SK-N-SH (cell line): ENCODE measurements around the gene EMX2. TPM values are rescaled to one million over a fixed set of nuclear protein-coding genes. Genes with fewer than 3 reads are reported as not detected.
A peak's percentile ranks its signal among the peaks of the same experiment; 100 is the strongest.

ENCODE experiments used
- CTCF ChIA-PET: fragments of 300-600, 350-600 bp; formaldehyde crosslinking; extraction: SDS; loops from one replicate; lab custom pipeline; 2021; lab: Yijun Ruan, JAX
- POLR2A ChIA-PET: fragments of 350-600 bp; sonication (Branson Sonifier 250); formaldehyde crosslinking; extraction: SDS; loops from one replicate; lab custom pipeline; 2020; ENCODE audit warnings: antibody characterized with exemption, inconsistent platforms; lab: Yijun Ruan, JAX
- DNase-seq: peaks from one replicate; pipeline ENCODE4 v3.0.0; 2012
- H2AFZ ChIP-seq: fragments of 200-600 bp; sonication (generic); 2 replicates; pipeline ENCODE4 v1.8.1; 2016; ENCODE audit warnings: antibody characterized with exemption, mild to moderate bottlenecking, low read depth
- H3F3A ChIP-seq: fragments of 200-600 bp; sonication (generic); replicated peaks from 2 replicates; pipeline ENCODE3; 2016; ENCODE audit warnings: antibody characterized with exemption, mild to moderate bottlenecking; ENCODE audit not compliant: insufficient read depth
- H3K27ac ChIP-seq, 2 experiments: fragments of 200-500 bp in 1 of 2; fragments of 200-600 bp in 1 of 2; sonication (Bioruptor generic) in 1 of 2; sonication (generic), shearing (Covaris generic) in 1 of 2; 2 replicates each; pipeline versions ENCODE4 v1.5.1 to v1.6.1; 2014 to 2016; ENCODE audit warnings: low read depth in 2 of 2, inconsistent platforms in 1 of 2, low read length in 1 of 2, mild to moderate bottlenecking in 1 of 2, mixed read lengths in 1 of 2
- H3K27me3 ChIP-seq: fragments of 200-600 bp; sonication (generic), shearing (Covaris generic); 2 replicates; pipeline ENCODE4 v1.6.1; 2016; ENCODE audit warnings: mixed run types; ENCODE audit not compliant: insufficient read depth
- H3K36me3 ChIP-seq, 2 experiments: fragments of 200-500 bp in 1 of 2; fragments of 200-600 bp in 1 of 2; sonication (Bioruptor generic) in 1 of 2; sonication (generic) in 1 of 2; replicated peaks in 1 of 2; 2 replicates each; pipeline versions ENCODE3 to v1.5.1; 2014 to 2016; ENCODE audit warnings: low read length in 1 of 2, mild to moderate bottlenecking in 1 of 2; ENCODE audit not compliant: insufficient read depth in 2 of 2, control insufficient read depth in 1 of 2
- H3K4me1 ChIP-seq, 2 experiments: fragments of 200-500 bp in 1 of 2; fragments of 200-600 bp in 1 of 2; sonication (Bioruptor generic) in 1 of 2; sonication (generic), shearing (Covaris generic) in 1 of 2; 2 replicates each; pipeline versions ENCODE4 v1.5.1 to v1.6.1; 2014 to 2016; ENCODE audit warnings: low read depth in 1 of 2, low read length in 1 of 2, mixed run types in 1 of 2; ENCODE audit not compliant: insufficient read depth in 2 of 2, control insufficient read depth in 1 of 2
- H3K4me2 ChIP-seq: fragments of 200-600 bp; sonication (generic), shearing (Covaris generic); 2 replicates; pipeline ENCODE4 v1.6.1; 2017; ENCODE audit warnings: mixed run types
- H3K4me3 ChIP-seq, 2 experiments: fragments of 200-500 bp in 1 of 2; fragments of 200-600 bp in 1 of 2; sonication (Bioruptor generic) in 1 of 2; sonication (generic), shearing (Covaris generic) in 1 of 2; 2 replicates each; pipeline versions ENCODE4 v1.5.1 to v1.8.1; 2014 to 2016; ENCODE audit warnings: low read depth in 2 of 2, inconsistent platforms in 1 of 2, low read length in 1 of 2, mild to moderate bottlenecking in 1 of 2, mixed read lengths in 1 of 2, moderate library complexity in 1 of 2
- H3K79me2 ChIP-seq: fragments of 200-600 bp; sonication (generic); 2 replicates; pipeline ENCODE4 v1.8.1; 2017; ENCODE audit warnings: mild to moderate bottlenecking; ENCODE audit not compliant: insufficient read depth
- H3K9ac ChIP-seq: fragments of 200-600 bp; sonication (generic); 2 replicates; pipeline ENCODE4 v1.6.1; 2017; ENCODE audit warnings: mixed run types
- H3K9me2 ChIP-seq: fragments of 200-600 bp; sonication (generic); 2 replicates; pipeline ENCODE4 v1.6.1; 2017; ENCODE audit warnings: mixed run types
- H3K9me3 ChIP-seq: fragments of 200-600 bp; sonication (generic); 2 replicates; pipeline ENCODE4 v1.6.1; 2017; ENCODE audit warnings: mixed run types, mild to moderate bottlenecking, moderate library complexity
- H4K20me1 ChIP-seq: fragments of 200-600 bp; sonication (generic); 2 replicates; pipeline ENCODE4 v1.6.1; 2017; ENCODE audit warnings: mild to moderate bottlenecking, mixed run types; ENCODE audit not compliant: insufficient read depth
- CHD2 ChIP-seq: fragments of 150-350 bp; IDR thresholded peaks from 2 replicates; pipeline ENCODE4 v1.6.1; 2018; ENCODE audit warnings: low read length; ENCODE audit not compliant: partially characterized antibody
- CTCF ChIP-seq: fragments of 200-600 bp; sonication (generic); IDR thresholded peaks from 2 replicates; pipeline ENCODE4 v1.6.1; 2017; ENCODE audit warnings: antibody characterized with exemption, mild to moderate bottlenecking, moderate library complexity
- EZH2phosphoT487 ChIP-seq: fragments of 200-600 bp; sonication (generic); IDR thresholded peaks from 2 replicates; pipeline ENCODE4 v1.6.1; 2017; ENCODE audit warnings: low read depth, mixed run types, mild to moderate bottlenecking, antibody characterized with exemption, moderate library complexity, borderline replicate concordance
- TEAD4 ChIP-seq: IDR thresholded peaks from 2 replicates; pipeline ENCODE4 v1.4.0; 2012; ENCODE audit warnings: mild to moderate bottlenecking, borderline replicate concordance; ENCODE audit not compliant: insufficient read depth
- WGBS: methylation state at CpG from one replicate; pipeline ENCODE4 v1.1.6; 2017; ENCODE audit warnings: low lambda C conversion rate; 5-methylcytosine and 5-hydroxymethylcytosine counted together
- polyA plus RNA-seq, 3 experiments: library from polyadenylated mRNA; depleted of rRNA; stranded (reverse); fragments of >200 nt; gene quantifications; 2 replicates each; pipeline ENCODE4 v1.2.3, GENCODE V29; 2012

The EMX2 gene
- polyA plus RNA-seq, 1 of the 3 experiments (the other 2 are of a cell fraction), result not detected

DNA sequence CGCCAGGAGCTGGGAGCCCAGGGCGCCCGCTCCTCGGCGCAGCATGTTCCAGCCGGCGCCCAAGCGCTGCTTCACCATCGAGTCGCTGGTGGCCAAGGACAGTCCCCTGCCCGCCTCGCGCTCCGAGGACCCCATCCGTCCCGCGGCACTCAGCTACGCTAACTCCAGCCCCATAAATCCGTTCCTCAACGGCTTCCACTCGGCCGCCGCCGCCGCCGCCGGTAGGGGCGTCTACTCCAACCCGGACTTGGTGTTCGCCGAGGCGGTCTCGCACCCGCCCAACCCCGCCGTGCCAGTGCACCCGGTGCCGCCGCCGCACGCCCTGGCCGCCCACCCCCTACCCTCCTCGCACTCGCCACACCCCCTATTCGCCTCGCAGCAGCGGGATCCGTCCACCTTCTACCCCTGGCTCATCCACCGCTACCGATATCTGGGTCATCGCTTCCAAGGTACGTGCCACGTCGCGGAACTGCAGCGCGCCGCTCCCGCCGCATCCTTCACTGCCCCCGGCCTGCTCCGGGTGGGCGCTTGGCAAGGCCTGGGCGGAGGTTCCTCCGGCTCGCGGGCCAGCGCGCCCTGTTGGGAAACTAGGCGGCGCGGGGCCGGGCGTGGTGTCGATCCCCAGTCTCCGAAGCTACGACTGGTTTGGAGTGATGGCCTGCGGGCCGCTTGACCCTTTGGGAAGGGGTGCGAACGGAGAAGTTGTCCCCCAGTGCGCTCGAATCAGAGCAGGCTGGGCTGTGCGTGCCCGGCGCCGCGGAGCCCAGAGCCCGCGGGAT is 868 bp downstream of the EMX2 start:
- no peaks in the 10 kb centered on the region for H3K9me2 ChIP-seq
- H3K79me2 ChIP-seq, result no peaks in the 10 kb centered on the region
- peak overlapping the region in 1 of 2 experiments; percentile 32; a peak in 1 of 4 replicates for H3K4me3 ChIP-seq
- H3K27ac ChIP-seq, result no peak overlapping the region
- peak; percentile 74 for DNase-seq
- peak overlapping the region; percentile 62; the same call in 1 of the 2 replicates for H3K4me2 ChIP-seq
- H3F3A ChIP-seq, result no peaks in the 10 kb centered on the region
- peak overlapping the region; percentile 68; the same call in 1 of the 2 replicates for H2AFZ ChIP-seq
- peaks cover 0 to 10% of the 10 kb centered on the region in 2 experiments; a peak in 2 of 4 replicates for H3K4me1 ChIP-seq
- ChIA-PET CTCF (interaction anchor here (0.9 to 3.0 kb wide), 7 partner anchors 10 to 880 kb away, joined by 3 to 16 read pairs (median 4); no protein-coding TSS in a partner anchor), POLR2A (no interaction called here)
- no peaks in the 10 kb centered on the region for H3K9me3 ChIP-seq
- 39% methylated on average over 30 of the region's 90 CpGs for WGBS
- no peak overlapping the region for H3K9ac ChIP-seq
- peak; percentile 24; the same call in 1 of the 2 replicates for TF ChIP-seq CTCF
- TF ChIP-seq TEAD4, result no peak
- peaks cover 98% of the 10 kb centered on the region for H3K27me3 ChIP-seq
- no peaks in the 10 kb centered on the region for H3K36me3 ChIP-seq
- no peaks in the 10 kb centered on the region for H4K20me1 ChIP-seq

DNA sequence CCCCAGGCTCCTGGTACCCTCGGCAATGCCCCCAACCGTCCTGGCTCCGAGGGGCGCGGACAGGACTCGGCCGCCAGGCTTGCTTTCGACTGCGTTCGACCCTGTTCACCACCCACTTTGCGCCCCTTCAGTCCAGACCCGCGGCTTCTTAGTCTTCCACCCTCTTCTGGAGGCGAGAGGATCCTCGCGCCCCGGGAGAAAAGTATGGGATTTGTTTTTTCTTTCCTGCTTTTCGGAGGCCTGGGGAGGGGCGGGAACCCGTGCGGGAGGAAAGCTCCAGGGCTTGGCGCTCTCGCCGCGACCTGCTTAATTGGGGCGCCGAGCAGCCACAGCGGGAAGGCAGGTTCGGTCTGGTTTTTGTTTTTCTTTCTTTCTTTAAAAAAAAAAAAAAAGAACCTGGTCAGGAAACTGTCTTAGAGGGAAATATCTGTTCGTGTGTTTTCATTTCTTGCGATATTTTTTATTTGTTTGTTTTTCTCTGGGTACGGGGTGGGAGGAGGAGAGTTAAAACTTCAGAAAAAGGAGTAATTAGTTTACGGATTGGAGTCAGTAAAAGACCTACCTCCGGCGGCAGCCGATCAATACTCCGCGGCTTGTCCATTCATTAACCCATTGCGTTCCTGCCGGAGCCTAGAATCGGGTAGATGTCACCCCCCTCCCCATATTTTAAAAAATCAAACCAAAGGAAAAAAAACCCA is 1.6 kb downstream of the EMX2 start:
- no peak overlapping the region for H3K27ac ChIP-seq
- peak overlapping the region; percentile 68; the same call in 1 of the 2 replicates for H2AFZ ChIP-seq
- H3K4me1 ChIP-seq, result peaks cover 0 to 10% of the 10 kb centered on the region in 2 experiments; a peak in 2 of 4 replicates
- no peaks in the 10 kb centered on the region for H3K36me3 ChIP-seq
- H3K9me2 ChIP-seq, result no peaks in the 10 kb centered on the region
- ChIA-PET CTCF (interaction anchor here (1.1 to 3.0 kb wide), 2 partner anchors 11 to 714 kb away, joined by 3 to 16 read pairs; no protein-coding TSS in a partner anchor), POLR2A (no interaction called here)
- WGBS, result 3% methylated on average over 27 of the region's 41 CpGs
- no peaks in the 10 kb centered on the region for H3K79me2 ChIP-seq
- H3K4me3 ChIP-seq, result peak overlapping the region in 1 of 2 experiments; percentile 32; a peak in 1 of 4 replicates
- peaks cover 100% of the 10 kb centered on the region for H3K27me3 ChIP-seq
- DNase-seq, result no peak
- H3F3A ChIP-seq, result no peaks in the 10 kb centered on the region
- no peaks in the 10 kb centered on the region for H4K20me1 ChIP-seq
- no peaks in the 10 kb centered on the region for H3K9me3 ChIP-seq
- H3K4me2 ChIP-seq, result peak overlapping the region; percentile 62; the same call in 1 of the 2 replicates
- H3K9ac ChIP-seq, result no peak overlapping the region
- TF ChIP-seq EZH2phosphoT487 (peak; percentile 3; the same call in 1 of the 2 replicates), CHD2 (no peak)
